Esophagus squamous epithelium (tissue), 5 donors: ENCODE data around the gene CIBAR2. TPM values are rescaled to one million over a fixed set of nuclear protein-coding genes. Genes with fewer than 3 reads are reported as not detected.

Experiments used
- DNase-seq: peaks from one replicate; lab custom pipeline; 2025; lab: John Stamatoyannopoulos, UW
- H3K27ac ChIP-seq, 4 donors: fragments of 200-600 bp; sonication (generic); one replicate each; pipeline ENCODE4 v1.5.1; 2016 to 2019; ENCODE audit warnings: mild to moderate bottlenecking in 1 of 4
- H3K27me3 ChIP-seq, 4 donors: fragments of 200-600 bp; sonication (generic); 1 replicate in 3 of 4; 2 replicates in 1 of 4; pipeline versions ENCODE4 v1.5.1 to v1.6.0; 2017 to 2021; ENCODE audit warnings: antibody characterized with exemption in 1 of 4
- H3K36me3 ChIP-seq, 3 donors: fragments of 200-600 bp; sonication (generic); one replicate each; pipeline ENCODE4 v1.5.1; 2016 to 2019
- H3K4me1 ChIP-seq, 3 donors: fragments of 200-600 bp; sonication (generic); one replicate each; pipeline ENCODE4 v1.5.1; 2017 to 2019
- H3K4me3 ChIP-seq, 4 donors: fragments of 200-600 bp; sonication (generic); 1 replicate in 3 of 4; 2 replicates in 1 of 4; pipeline ENCODE4 v1.5.1; 2016 to 2019; ENCODE audit warnings: mild to moderate bottlenecking in 2 of 4, moderate library complexity in 1 of 4
- H3K9me3 ChIP-seq, 3 donors: fragments of 200-600 bp; sonication (generic); one replicate each; pipeline ENCODE4 v1.5.1; 2016 to 2019
- POLR2A ChIP-seq, 4 donors: fragments of 450-650 bp; IDR thresholded peaks; one replicate each; pipeline ENCODE4 v1.6.1; 2017; ENCODE audit warnings: antibody characterized with exemption in 4 of 4, mild to moderate bottlenecking in 4 of 4, moderate library complexity in 3 of 4
- WGBS, 2 donors: methylation state at CpG; one replicate each; pipeline ENCODE4 v1.1.5; 2018; 5-methylcytosine and 5-hydroxymethylcytosine counted together
- intact Hi-C: fragments of 100-400 bp; cut with DNase I; formaldehyde crosslinking; loops from one replicate; pipeline ENCODE4 v1.15.0; 2022
- total RNA-seq, 4 donors: library from RNA; depleted of rRNA; stranded (reverse); fragments of >200 nt; gene quantifications; one replicate each; pipeline ENCODE4 v1.1.0, GENCODE V29; 2016
- TF ChIP-seq, protein P1 (sequence below), 6 experiments: fragments of 450-650 bp in 4 of 6; fragments of 200-600 bp in 2 of 6; sonication (generic) in 2 of 6; IDR thresholded peaks; one replicate each; pipeline ENCODE4 v1.5.1; 2016 to 2019; ENCODE audit warnings: antibody characterized with exemption in 6 of 6, mild to moderate bottlenecking in 4 of 6, moderate library complexity in 4 of 6
- donor health status: DM: yes; HTN: yes; CAD: no.

The CIBAR2 gene
- total RNA-seq, 4 donors from 2014 or later: not detected

DNA sequence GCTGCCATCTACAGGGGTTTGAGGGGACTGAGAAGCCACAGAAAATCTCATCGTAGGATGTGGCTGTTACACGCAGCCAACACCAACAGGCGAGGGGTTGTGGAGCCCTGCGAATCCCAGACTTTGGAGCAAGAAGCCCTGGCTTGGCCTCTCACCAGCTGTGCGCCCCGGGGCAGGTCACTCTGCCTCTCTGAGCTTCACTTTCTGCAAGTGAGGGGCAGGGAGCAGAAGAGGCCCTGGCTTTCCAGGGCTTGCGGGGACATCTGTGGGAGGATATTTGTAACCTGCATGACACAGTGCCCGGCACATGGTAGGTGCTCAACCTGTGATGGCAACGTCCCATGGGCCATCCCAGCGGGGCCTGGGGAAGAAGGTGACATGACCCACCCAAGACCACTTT lies 32.9 kb upstream of the CIBAR2 start:
- DNase-seq: no peak
- H3K36me3 ChIP-seq: no peaks in the 10 kb centered on the region
- H3K4me1 ChIP-seq: peaks cover 0 to 43% (median 13%) of the 10 kb centered on the region in 3 donors
- H3K27me3 ChIP-seq: peaks cover 0 to 24% (median 0%) of the 10 kb centered on the region in 4 donors
- TF ChIP-seq, protein P1, sequence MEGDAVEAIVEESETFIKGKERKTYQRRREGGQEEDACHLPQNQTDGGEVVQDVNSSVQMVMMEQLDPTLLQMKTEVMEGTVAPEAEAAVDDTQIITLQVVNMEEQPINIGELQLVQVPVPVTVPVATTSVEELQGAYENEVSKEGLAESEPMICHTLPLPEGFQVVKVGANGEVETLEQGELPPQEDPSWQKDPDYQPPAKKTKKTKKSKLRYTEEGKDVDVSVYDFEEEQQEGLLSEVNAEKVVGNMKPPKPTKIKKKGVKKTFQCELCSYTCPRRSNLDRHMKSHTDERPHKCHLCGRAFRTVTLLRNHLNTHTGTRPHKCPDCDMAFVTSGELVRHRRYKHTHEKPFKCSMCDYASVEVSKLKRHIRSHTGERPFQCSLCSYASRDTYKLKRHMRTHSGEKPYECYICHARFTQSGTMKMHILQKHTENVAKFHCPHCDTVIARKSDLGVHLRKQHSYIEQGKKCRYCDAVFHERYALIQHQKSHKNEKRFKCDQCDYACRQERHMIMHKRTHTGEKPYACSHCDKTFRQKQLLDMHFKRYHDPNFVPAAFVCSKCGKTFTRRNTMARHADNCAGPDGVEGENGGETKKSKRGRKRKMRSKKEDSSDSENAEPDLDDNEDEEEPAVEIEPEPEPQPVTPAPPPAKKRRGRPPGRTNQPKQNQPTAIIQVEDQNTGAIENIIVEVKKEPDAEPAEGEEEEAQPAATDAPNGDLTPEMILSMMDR (IDR thresholded peaks at IDR 0.05): no peak
- TF ChIP-seq POLR2A (IDR thresholded peaks at IDR 0.05): no peak
- whole genome bisulfite sequencing, 2 donors: 97 to 100% methylated on average over 3 to 9 of the region's 10 CpGs
- intact Hi-C loops: no loop called here
- no peaks in the 10 kb centered on the region for H3K9me3 ChIP-seq
- no peak overlapping the region for H3K4me3 ChIP-seq
- no peak overlapping the region for H3K27ac ChIP-seq

DNA sequence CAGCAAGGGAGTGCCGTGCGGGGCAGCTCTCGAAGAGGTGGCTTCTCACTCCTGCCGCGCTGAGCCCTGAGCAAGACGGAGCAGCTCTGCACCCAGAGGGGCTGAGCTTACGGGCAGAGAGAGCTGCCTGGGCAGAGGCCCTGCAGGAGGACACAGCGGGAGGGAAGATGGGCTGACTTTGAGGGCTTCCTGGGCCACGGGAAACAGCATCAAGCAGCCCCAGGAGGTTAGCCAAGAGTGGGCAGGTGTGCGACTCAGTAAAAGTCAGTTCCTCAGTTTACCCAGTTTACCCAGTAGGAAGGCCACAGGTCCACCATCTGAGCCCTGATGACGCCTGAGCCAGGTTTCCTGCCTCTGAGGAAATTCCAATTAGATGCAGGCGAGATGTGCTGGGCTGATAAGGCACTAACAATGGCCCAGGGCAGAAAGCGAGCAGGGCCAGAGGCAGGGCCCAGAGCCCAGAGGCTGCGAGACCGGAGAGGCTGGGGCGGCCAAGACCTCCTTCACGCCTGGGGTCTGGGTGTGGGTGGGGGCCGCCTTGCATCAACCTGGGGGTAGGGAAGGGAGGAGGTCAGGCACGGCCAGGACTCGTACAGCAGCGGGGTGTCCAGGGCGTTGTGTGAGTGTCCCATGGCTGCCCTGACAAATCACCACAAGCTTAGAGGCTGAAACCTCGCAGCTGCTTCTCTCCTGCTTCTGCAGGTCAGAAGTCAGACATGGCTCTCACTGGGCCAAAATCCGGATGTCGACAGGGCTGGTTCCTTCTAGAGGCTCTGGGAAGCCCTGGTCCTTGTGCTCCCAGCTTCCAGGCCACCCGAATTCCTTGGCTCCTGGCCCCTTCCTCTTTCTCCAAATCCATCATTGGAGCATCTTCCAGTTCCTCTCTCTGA lies 32.0 kb upstream of the CIBAR2 start:
- no peak for TF ChIP-seq POLR2A (IDR thresholded peaks at IDR 0.05)
- TF ChIP-seq, protein P1 (IDR thresholded peaks at IDR 0.05): no peak
- peaks cover 0 to 34% (median 9%) of the 10 kb centered on the region in 3 donors for H3K4me1 ChIP-seq
- intact Hi-C loops: no loop called here
- DNase-seq: no peak
- no peaks in the 10 kb centered on the region for H3K36me3 ChIP-seq
- H3K4me3 ChIP-seq: no peak overlapping the region
- H3K9me3 ChIP-seq: no peaks in the 10 kb centered on the region
- 66 to 77% methylated on average over 16 to 18 of the region's 26 CpGs for WGBS, 2 donors
- H3K27ac ChIP-seq: peak overlapping the region in 2 of 4 donors; percentile 13 to 37
- H3K27me3 ChIP-seq: peaks cover 0 to 16% (median 0%) of the 10 kb centered on the region in 4 donors

DNA sequence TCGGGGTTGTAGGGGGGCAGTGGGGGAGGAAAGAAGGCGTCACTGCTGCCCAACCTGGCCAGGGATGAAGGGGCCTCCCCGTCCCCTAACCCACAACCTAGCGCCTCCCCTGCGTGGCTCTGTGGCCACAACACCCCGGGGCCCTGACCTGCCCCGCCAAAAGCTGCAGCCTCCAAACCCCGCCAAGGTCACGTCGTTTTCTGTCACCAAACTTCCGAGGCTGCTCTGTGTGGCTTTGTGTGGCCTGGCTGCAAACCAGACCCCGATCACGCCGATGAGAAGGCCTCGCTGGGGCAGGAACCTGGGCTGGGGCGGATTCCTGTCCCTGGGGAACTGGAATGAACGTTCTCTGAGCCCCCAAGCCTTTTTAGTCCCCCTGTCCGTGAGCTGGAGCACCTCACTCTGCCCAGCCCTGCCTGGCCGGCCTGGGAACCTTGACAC lies 30.5 kb upstream of the CIBAR2 start:
- Histone ChIP-seq H3K27ac (no peak overlapping the region), H3K9me3 (no peaks in the 10 kb centered on the region), H3K27me3 (peaks cover 0 to 22% (median 0%) of the 10 kb centered on the region in 4 donors), H3K4me3 (no peak overlapping the region), H3K36me3 (no peaks in the 10 kb centered on the region), H3K4me1 (peaks cover 3 to 33% (median 6%) of the 10 kb centered on the region in 3 donors)
- intact Hi-C loops: no loop called here
- no peak for DNase-seq
- 74 to 98% methylated on average over 4 to 8 of the region's 19 CpGs for WGBS, 2 donors
- TF ChIP-seq, protein P1 (IDR thresholded peaks at IDR 0.05): no peak

DNA sequence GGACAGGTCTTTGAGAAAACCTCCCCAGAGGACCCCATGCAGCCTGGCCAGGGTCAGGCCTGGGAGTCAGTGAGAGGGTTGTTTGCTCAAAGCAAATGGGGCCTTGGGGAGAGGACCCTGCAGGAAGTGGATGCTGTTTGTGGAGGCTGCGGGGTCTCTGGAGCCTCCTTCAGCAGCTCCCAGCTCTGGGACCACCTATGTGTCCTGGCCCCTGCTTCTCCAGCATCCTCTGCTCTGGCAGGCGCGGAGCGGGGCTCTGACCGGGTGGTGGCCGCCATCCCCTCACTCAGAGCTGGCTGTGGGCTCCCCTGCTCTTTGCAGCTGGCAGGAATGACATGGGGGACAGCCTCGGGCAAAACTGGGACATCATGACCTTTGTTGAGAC lies 29.8 kb upstream of the CIBAR2 start:
- Histone ChIP-seq H3K9me3 (no peaks in the 10 kb centered on the region), H3K4me3 (no peak overlapping the region), H3K36me3 (no peaks in the 10 kb centered on the region), H3K27ac (no peak overlapping the region), H3K4me1 (peaks cover 8 to 34% (median 9%) of the 10 kb centered on the region in 3 donors), H3K27me3 (peaks cover 0 to 28% (median 0%) of the 10 kb centered on the region in 4 donors)
- intact Hi-C loops: no loop called here
- no peak for DNase-seq
- WGBS, 2 donors: no CpG with 5 or more reads among the region's 7 CpGs
- no peak for TF ChIP-seq POLR2A (IDR thresholded peaks at IDR 0.05)
- TF ChIP-seq, protein P1 (IDR thresholded peaks at IDR 0.05): no peak

DNA sequence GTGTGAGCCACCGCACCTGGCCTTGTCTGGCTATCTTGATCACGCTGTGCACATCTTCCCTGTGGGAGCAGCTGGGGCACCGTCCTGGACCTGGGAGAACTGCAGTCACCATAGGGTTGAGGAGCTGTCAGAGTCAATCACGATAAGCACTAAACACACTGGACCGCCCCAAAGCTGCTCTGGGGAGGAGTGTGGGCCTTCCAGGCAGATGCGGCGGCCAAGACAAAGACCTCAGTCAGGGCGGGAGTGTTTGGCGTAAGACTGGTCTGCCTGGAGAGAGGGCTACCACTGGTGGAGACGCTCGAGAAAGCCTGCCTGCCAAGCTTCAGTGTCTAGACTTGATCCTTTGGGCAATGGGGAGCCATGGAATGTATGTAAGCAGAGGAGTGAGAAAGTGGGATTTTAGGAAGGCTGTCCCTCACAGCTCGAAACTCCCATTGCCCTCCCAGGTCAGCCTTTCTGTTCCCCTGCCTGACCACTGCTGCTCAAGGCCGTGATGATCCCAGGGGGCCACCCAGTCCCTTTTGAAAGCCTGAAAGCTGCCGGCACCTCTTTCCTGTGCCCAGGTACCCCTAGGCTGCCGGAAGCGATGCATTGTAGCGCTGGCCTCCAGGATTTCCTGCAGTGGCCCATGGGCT lies 29.3 kb upstream of the CIBAR2 start:
- H3K27me3 ChIP-seq: peaks cover 0 to 30% (median 0%) of the 10 kb centered on the region in 4 donors
- WGBS, 2 donors: 68 to 80% methylated on average over 3 to 9 of the region's 17 CpGs
- no peak overlapping the region for H3K27ac ChIP-seq
- no peaks in the 10 kb centered on the region for H3K9me3 ChIP-seq
- intact Hi-C loops: no loop called here
- TF ChIP-seq, protein P1 (IDR thresholded peaks at IDR 0.05): no peak
- TF ChIP-seq POLR2A (IDR thresholded peaks at IDR 0.05): no peak
- no peak for DNase-seq
- no peak overlapping the region for H3K4me3 ChIP-seq
- no peaks in the 10 kb centered on the region for H3K36me3 ChIP-seq
- peaks cover 9 to 34% (median 12%) of the 10 kb centered on the region in 3 donors for H3K4me1 ChIP-seq
